ENCODE measurements around the gene PTCH2.

- TF ChIP-seq ARNTL (CRISPR knock-in tag; IDR thresholded peaks at IDR 0.05; ENCODE audit: borderline replicate concordance, low read depth) (no peak), ZFP30 (CRISPR knock-in tag; IDR thresholded peaks at IDR 0.05) (no peak), SNAI2 (CRISPR knock-in tag; IDR thresholded peaks at IDR 0.05) (no peak), OSR1 (CRISPR knock-in tag; IDR thresholded peaks at IDR 0.05) (no peak), ISL1 (CRISPR knock-in tag; IDR thresholded peaks at IDR 0.05) (no peak), ZFP3 (CRISPR knock-in tag; IDR thresholded peaks at IDR 0.05) (no peak), PPARA (CRISPR knock-in tag; IDR thresholded peaks at IDR 0.05; ENCODE audit: borderline replicate concordance) (no peak), GLIS3 (CRISPR knock-in tag; IDR thresholded peaks at IDR 0.05) (no peak), ZNF565 (CRISPR knock-in tag; conservative IDR thresholded peaks at IDR 0.05; ENCODE audit: low read depth) (no peak), TOX (CRISPR knock-in tag; IDR thresholded peaks at IDR 0.05; ENCODE audit: borderline replicate concordance) (no peak), ZC3H10 (CRISPR knock-in tag; IDR thresholded peaks at IDR 0.05) (no peak)
- TF ChIP-seq, protein P1, sequence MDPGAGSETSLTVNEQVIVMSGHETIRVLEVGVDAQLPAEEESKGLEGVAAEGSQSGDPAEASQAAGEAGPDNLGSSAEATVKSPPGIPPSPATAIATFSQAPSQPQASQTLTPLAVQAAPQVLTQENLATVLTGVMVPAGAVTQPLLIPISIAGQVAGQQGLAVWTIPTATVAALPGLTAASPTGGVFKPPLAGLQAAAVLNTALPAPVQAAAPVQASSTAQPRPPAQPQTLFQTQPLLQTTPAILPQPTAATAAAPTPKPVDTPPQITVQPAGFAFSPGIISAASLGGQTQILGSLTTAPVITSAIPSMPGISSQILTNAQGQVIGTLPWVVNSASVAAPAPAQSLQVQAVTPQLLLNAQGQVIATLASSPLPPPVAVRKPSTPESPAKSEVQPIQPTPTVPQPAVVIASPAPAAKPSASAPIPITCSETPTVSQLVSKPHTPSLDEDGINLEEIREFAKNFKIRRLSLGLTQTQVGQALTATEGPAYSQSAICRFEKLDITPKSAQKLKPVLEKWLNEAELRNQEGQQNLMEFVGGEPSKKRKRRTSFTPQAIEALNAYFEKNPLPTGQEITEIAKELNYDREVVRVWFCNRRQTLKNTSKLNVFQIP (CRISPR knock-in tag; IDR thresholded peaks at IDR 0.05; ENCODE audit: borderline replicate concordance, low read depth), result no peak
- TF ChIP-seq, protein P2, sequence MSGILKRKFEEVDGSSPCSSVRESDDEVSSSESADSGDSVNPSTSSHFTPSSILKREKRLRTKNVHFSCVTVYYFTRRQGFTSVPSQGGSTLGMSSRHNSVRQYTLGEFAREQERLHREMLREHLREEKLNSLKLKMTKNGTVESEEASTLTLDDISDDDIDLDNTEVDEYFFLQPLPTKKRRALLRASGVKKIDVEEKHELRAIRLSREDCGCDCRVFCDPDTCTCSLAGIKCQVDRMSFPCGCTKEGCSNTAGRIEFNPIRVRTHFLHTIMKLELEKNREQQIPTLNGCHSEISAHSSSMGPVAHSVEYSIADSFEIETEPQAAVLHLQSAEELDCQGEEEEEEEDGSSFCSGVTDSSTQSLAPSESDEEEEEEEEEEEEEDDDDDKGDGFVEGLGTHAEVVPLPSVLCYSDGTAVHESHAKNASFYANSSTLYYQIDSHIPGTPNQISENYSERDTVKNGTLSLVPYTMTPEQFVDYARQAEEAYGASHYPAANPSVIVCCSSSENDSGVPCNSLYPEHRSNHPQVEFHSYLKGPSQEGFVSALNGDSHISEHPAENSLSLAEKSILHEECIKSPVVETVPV (CRISPR knock-in tag; IDR thresholded peaks at IDR 0.05), result no peak
These were observed at the start of gene PTCH2 for GRCh38 chr1:44842862-44843655.
